WTC11 (cell line): Measurements from ENCODE around the gene ZBTB7C.

Experiments
- CTCF ChIP-seq: fragments of 200-600 bp; IDR thresholded peaks from 2 replicates; pipeline ENCODE4 v1.8.0; 2022; ENCODE audit warnings: antibody characterized with exemption
- FOXP4 ChIP-seq: sonication (generic); formaldehyde crosslinking; IDR thresholded peaks from 2 replicates; pipeline ENCODE4 v1.8.0; 2022; ENCODE audit warnings: mild to moderate bottlenecking, missing genetic modification reagents
- MAX ChIP-seq: sonication (generic); formaldehyde crosslinking; IDR thresholded peaks from 2 replicates; pipeline ENCODE4 v1.8.0; 2022; ENCODE audit warnings: mild to moderate bottlenecking, missing genetic modification reagents
- NR3C1 ChIP-seq: sonication (generic); formaldehyde crosslinking; conservative IDR thresholded peaks from 2 replicates; pipeline ENCODE4 v1.8.1; 2023; ENCODE audit warnings: low read depth, mild to moderate bottlenecking, missing genetic modification reagents

- no peak for TF ChIP-seq FOXP4 (CRISPR knock-in tag)
- no peak for TF ChIP-seq MAX (CRISPR knock-in tag)
- TF ChIP-seq CTCF = no peak
- no peak for TF ChIP-seq NR3C1 (CRISPR knock-in tag)
Measured at GRCh38 chr18:48270929-48271328, 138.3 kb downstream of the ZBTB7C start.
